NCI-H187 (cell line): ENCODE results near the gene JPH4.
"Not testable (repeated sequence)": the region's sequence is repeated elsewhere in the genome, so short reads cannot be mapped to it uniquely, and the experiment has no call there.

Experiments
- DNase-seq, 2 experiments: peaks; one replicate each; lab custom pipeline; 2025; lab: John Stamatoyannopoulos, UW

Gene JPH4

GRCh38 chr14:23578560-23579310, at the start of gene JPH4:
Gene JPH4, minus strand, starts transcription at chr14:23578790. Its CDS starts 1,337 bp downstream, at chr14:23577453.
- DNase-seq = no peak

GRCh38 chr14:23627961-23628360, 49.4 kb upstream of the JPH4 start:
- no peak for DNase-seq

GRCh38 chr14:23626946-23627345, 48.4 kb upstream of the JPH4 start:
- no peak for DNase-seq

GRCh38 chr14:23624830-23625404, 46.3 kb upstream of the JPH4 start:
- DNase-seq = no peak

GRCh38 chr14:23623962-23624361, 45.4 kb upstream of the JPH4 start:
- DNase-seq = no peak

GRCh38 chr14:23622990-23623389, 44.4 kb upstream of the JPH4 start:
- no peak for DNase-seq

GRCh38 chr14:23621932-23622730, 43.5 kb upstream of the JPH4 start:
- no peak for DNase-seq

- no peak for DNase-seq
These were observed 42.8 kb upstream of the JPH4 start for GRCh38 chr14:23621204-23621931.

GRCh38 chr14:23620177-23620702, 41.6 kb upstream of the JPH4 start:
- DNase-seq = no peak

- no peak for DNase-seq
These were observed 39.9 kb upstream of the JPH4 start for GRCh38 chr14:23618415-23618988.

- no peak for DNase-seq
These were observed 38.9 kb upstream of the JPH4 start for GRCh38 chr14:23617539-23617938.

GRCh38 chr14:23615856-23616255, 37.3 kb upstream of the JPH4 start:
- no peak for DNase-seq

GRCh38 chr14:23614395-23614828, 35.8 kb upstream of the JPH4 start:
- no peak for DNase-seq

- DNase-seq = no peak
These were observed 34.9 kb upstream of the JPH4 start for GRCh38 chr14:23613242-23614070.

- DNase-seq = no peak
These were observed 34.2 kb upstream of the JPH4 start for GRCh38 chr14:23612802-23613201.

- no peak for DNase-seq
These were observed 33.8 kb upstream of the JPH4 start for GRCh38 chr14:23612354-23612732.

- DNase-seq = no peak
These were observed 32.3 kb upstream of the JPH4 start for GRCh38 chr14:23610815-23611289.

- no peak for DNase-seq
These were observed 31.7 kb upstream of the JPH4 start for GRCh38 chr14:23610090-23610814.

GRCh38 chr14:23609411-23610089, 31.0 kb upstream of the JPH4 start:
- DNase-seq = not testable (repeated sequence)
